CD4-positive, alpha-beta T cell treated with Interleukin-1 beta for 1 hour (primary cell): Measurements from ENCODE around the gene KRTAP5-7.
"Not testable (repeated sequence)": the region's sequence is repeated elsewhere in the genome, so short reads cannot be mapped to it uniquely, and the experiment has no call there.

Source experiments
- DNase-seq, 2 donors: peaks; one replicate each; pipeline ENCODE4 v3.0.0-alpha.2; 2020 to 2022

KRTAP5-7 gene

DNA sequence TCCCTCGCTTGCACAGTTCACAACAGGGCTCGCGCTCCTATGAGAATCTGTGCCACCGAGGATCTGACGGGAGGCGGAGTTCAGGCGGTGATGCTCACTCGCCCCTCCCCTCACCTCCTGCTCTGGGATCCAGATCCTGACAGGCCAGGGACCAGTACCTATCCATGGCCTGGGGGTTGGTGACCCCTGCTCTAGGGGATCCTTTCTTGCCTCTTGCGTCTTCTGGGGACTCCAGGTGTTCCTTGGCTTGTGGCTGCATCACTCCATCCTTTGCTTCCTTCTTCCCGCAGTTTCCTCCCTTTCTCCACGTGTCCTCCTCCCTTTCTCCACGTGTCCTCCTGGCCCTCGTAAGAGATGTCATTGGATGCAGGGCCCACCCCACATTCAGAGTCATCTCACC is 30.6 kb upstream of the KRTAP5-7 start:
- no peak for DNase-seq

DNA sequence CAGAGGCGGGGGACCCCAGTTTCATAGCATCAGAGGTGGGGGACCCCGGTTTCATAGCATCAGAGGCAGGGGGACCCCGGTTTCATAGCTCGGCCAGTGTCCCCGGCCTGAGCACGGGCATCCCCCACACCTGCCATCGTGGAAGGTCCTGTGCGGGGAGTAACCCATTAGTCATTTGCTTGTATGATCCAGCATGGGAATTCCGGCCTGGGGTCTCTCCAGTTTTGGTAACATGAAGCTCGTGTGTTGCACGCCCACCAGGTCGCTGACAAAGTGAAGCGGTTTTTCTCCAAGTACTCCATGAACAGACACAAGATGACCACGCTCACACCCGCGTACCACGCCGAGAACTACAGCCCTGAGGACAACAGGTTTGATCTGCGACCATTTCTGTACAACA is 29.0 kb upstream of the KRTAP5-7 start:
- no peak for DNase-seq

DNA sequence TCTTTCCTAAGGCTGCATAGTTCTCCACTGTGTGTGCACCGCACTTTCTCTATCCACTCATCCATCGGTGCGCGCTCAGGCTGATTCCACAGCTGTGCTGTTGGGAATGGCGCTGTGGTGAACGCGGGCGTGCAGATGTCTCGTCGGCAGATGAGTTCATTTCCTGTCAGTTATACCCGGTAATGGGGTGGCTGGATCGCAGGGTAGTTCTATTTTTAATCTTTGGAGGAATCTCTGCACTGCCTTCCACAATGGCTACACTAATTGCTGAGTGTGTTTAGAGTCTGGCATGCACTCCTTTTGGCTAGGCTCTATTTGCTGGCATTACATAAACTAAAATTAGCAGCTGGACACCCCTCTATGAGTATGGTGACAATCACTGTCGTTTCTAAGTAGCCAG is 27.9 kb upstream of the KRTAP5-7 start:
- DNase-seq, result no peak

DNA sequence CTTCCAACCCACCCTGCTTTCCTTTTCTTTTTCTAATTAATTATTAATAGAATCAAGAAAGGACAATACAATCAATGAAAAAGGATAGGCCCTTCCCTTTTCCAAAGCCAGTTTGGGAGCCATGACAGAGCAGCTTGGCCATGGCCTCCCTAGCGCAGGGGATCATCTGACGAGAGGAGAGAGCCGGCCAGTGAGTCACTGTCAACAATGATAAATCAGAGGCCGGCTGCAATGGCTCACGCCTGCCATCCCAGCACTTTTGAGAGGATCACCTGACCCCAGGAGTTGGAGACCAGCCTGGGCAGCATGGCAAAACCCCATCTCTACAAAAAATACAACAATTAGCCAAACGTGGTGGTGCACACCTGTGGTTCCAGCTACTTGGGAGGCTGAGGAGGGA is 27.5 kb upstream of the KRTAP5-7 start:
- no peak for DNase-seq

DNA sequence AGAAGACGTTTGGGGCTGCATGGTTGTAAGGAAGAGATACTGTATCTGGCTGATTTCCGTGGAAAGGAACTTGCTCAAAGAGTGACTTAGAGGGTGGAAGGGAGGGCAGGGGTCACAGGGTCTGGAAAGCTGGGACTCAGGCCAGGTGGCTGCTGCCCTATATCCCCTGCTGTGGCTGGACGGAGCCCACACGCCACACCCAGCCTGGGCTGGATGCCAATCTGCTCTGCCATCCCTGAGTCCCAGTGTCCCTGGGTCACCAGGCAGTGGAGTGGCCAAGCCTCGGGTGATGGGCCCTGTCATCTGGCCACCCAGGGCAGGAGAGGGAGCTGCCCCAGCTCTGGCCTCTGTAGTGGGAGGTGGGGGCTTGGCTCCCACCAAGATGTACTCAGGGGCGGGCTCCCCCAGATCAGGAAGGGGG is 26.5 kb upstream of the KRTAP5-7 start:
- no peak for DNase-seq

DNA sequence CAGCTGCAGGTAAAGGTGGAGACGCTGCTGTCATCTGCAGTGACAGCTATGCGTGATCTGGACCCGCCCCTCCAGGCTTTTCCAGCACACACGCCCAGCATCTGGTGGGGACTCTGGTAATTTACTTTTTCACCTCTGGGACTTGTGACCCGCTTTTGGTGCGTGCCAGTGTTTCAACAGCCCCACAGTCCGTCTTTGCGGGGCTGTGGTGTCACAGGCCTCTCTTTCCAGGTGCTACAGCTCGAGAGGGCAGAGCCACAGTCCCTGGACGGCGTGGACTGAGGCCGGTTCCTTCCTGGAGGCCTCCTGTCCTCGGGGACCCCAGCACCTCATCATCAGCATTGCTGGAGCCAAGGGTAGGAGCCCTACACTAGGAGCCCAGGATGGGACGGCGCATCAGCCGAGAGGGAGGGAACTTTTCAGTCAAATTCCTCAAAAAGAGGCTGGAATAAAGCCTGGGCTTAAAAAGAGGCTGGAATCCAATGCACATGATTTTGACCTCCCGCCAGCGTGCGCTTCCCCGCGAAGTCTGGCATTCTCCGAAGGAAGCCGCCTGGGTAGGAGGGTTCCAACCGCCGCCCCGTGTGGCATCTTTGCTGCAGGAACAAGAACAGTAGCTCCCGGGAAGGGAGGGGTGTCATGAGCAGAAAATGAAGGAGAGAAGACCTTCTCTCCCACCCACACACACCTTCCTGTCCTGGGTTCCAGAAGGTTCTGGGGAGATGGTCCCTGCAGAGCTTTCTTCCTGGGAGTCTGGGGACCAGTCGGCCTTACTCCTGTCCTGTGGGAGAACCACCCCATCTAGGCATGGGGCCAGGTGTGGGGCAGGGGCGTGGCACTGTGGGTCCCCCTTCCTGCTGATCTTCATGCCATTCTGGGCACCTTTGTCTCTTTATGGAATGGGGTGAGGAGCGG is 25.7 kb upstream of the KRTAP5-7 start:
- no peak for DNase-seq

DNA sequence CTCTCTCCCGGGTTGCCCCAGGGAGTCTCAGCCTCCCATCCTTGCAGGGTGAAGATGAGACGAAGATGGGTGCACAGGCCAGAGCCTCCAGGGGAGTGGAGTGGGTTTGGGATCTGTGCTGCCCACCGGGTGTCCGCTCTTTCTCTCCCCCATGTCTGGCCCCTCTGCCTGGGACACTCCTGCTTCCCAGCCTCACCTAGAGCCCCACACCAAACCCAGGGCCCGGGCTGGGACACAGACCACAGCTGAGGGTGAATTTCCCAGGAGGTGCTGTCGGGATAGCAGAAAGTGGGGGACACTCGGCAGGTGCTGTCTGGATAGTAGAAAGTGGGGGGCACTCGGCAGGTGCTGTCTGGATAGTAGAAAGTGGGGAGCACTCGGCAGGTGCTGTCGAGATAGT is 25.0 kb upstream of the KRTAP5-7 start:
- DNase-seq, result no peak

DNA sequence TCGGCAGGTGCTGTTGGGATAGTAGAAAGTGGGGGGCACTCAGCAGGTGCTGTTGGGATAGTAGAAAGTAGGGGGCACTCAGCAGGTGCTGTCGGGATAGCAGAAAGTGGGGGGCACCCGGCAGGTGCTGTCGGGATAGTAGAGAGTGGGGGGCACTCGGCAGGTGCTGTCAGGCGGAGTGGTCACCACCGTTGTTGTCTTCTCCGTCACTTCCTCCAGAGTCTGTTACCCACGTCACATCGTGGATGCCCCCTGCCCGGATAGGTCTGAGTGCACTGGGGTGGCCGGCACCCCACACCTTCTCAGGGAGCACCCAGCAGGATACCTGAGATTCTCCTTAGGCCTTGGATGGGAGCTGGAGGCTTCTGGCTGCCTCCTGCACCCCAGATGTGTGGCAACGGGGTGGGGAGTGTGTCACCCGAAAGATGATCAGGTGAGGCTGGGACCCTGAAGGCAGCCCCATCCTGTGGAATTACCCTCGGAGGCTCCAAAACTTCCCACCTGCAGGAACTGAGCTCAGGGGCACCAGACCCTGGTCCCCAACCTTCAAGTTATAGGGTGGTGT is 24.1 kb upstream of the KRTAP5-7 start:
- no peak for DNase-seq

DNA sequence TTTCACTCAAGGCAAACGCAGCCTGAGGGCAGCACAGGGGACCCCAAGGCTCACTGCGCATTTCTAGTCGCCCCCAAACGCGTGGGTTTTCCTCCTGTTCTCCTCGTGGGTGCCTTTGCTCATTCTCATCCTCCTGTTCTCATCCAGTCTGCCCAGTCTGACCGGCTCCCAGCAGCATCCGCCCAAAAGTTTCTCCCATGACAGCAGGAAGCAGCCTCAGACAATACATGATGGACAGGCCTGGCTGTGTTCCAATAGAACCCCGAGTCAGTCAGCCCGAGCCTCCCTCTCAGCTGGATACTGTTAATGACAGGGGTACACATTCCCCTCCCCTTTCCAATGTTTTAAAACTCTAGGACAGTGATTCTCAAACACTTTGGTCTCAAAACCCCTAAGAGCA is 22.5 kb upstream of the KRTAP5-7 start:
- DNase-seq, result no peak

DNA sequence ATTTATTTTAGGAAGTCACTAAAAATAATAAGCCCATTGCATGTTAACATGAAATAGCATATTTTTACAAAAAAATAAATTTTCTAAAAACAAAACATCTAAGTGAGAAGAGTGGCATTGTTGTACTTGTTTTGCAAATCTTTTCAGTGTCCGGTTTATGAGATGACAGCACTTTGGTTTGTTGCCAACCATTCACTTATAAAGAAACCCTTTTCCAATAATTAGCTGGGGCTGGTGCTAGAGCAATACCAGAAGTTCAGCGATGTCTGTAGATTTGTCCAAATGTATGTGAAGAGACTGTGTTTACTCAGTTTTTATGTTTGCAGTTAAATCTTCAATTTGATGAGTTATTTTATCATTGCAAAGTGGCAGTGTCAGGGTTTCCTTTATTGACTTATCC is 22.1 kb upstream of the KRTAP5-7 start:
- no peak for DNase-seq

DNA sequence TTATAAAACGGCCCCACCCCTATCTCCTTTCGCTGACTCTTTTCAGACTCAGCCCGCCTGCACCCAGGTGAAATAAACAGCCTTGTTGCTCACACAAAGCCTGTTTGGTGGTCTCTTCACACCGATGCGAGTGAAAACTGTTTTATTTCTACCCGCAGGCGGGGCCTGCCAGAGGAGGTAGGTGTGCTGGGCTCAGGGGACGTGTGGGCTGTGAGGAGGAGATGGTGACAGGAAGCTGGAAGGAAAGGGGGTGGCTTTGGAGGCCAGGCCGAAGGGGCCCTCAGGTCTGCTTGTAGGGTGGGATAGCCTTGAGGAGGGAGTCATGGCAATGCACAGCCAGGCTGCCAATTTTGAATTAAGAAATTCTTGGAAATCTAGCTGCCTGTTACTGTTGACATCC is 21.3 kb upstream of the KRTAP5-7 start:
- DNase-seq, result no peak

DNA sequence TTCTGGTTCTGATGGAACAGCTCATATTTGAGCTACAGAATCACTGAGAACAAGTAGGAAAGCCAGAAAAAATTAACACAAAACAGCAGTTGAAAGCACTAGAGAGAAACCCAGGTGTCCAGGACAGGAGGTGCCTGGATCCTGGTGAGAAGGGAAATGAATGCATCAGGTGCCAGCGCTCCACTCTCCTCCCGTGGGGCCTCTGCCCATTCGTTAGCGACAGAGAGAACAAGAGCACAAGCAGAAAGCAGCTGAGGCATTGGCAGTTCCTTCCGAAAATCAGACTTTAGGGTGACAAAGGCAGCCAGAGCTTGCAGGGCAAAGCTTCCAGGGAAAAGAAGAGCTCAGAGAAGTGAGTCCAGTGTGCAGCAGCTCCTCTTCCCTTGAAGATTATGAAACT is 20.0 kb upstream of the KRTAP5-7 start:
- no peak for DNase-seq

DNA sequence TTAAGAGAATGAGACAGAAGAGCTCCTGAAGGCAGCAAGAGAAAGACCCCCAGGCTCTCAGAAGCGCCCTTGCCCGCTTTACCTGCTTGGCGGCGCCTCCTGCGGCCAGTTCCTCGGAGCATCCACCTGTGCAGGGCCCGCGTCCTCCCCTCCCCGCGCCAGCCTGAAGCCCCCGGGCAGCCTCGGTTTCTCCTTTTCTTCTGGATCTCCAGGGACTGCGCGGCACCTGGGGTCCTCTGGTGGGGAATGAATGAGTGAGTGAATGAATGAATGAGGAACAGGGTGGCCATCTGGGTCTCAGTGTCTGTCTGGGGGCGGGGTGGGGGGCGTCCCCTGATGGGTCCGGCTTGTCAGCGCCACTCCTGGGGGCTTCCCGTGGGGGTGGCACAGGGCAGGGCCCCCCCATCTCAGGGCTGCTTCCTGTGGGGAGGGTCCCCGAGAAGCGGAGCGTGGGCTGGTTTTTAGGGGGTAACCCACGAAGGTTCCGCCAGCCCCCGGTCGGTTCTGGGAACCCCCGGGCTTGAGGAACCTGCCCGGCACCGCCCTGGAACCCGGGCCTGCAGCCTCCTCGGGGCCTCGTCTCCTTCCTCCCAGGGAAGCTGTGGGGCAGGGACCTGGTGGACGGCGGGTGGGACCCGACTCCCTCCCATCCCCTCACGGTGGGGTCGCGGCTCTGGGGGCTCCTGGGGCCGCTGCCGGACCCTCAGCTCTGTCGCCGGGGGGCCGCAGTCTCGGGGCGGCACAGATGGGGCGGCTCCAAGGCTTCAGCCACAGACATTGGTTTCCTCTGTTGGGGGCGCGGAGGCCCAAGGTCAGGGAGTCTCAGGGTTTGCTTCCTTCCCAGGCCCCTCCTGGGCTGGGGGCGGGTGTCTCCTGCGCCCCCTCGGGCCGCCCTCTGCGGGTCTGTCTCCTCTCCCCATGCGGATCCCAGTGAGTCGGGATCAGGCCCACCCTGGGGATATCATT is 8.3 kb upstream of the KRTAP5-7 start:
- DNase-seq, result no peak

DNA sequence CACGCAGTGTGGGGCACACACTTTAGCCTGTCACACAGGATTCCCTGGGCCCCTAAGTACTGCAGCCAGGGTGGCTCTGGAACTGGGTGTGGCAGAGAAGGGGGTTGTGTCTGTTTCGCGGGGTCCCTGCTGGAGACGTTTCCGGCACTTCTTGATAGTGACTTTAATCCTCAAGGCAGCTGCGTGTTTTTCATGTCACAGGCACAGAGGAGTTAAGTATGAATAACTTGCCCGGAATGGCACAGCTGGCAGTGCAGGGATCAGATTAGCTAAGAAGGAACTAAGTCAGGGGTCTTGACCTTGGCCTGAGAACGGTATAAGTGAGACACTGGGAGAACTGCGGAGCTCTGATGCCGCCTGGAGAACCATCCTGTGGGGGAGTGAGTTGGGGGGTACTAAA is 7.5 kb upstream of the KRTAP5-7 start:
- no peak for DNase-seq

DNA sequence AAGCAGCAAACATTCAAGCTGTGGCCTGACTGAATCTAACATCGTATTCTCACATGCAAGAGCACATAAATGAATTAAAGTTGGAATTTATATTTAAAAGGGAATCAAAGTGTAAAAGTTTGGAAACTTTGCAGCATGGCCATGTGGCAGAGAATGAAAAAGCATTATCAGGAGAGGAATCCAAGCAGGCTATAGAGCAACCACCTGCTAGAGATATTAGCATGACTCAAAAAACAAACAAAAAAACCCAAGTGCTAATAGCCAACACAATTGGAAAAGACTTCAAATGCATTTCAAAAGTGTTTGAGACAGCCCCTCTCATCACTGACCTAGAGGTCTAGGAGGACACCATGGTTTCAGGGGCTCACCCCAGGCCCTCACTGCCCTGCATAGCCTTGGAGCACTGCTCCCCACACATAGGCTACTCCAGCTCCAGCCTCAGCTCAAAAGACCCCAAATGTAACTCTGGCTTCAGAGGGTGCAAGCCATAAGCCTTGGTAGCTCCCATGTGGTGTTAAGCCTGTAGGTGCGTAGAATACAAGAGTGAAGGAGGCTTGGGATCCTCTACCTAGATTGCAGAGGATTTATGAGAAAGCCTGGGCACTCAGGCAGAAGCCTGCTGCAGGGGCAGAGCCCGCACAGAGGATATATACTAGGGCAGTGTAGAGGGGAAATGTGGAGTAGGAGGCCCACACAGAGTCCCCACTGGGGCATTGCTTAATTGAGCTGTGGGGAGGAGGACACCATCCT is 1.7 kb upstream of the KRTAP5-7 start:
- DNase-seq, result no peak

DNA sequence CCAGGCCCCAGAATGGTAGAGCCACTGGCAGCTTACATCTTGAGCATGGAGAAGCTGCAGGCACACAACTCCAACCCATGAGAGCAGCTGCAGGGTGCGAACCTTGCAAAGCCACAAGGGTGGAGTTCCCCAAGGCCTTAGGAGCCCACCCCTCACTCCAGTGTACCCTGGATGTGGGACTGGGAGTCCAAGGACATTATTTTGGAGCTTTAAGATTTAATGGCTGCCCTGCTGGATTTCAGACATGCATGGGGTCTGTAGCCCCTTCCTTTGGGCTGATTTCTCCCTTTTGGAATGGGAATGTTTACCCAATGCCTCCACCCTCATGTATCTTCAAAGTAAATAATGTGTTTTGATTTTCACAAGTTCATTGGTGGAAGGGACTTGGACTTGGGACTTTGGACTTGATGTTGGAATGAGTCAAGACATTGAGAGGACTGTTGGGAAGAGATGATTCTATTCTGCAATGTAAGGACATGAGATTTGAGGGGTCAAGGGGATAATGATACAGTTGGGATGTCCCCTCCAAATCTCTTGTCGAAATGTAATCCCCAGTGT is 1.1 kb upstream of the KRTAP5-7 start:
- no peak for DNase-seq

DNA sequence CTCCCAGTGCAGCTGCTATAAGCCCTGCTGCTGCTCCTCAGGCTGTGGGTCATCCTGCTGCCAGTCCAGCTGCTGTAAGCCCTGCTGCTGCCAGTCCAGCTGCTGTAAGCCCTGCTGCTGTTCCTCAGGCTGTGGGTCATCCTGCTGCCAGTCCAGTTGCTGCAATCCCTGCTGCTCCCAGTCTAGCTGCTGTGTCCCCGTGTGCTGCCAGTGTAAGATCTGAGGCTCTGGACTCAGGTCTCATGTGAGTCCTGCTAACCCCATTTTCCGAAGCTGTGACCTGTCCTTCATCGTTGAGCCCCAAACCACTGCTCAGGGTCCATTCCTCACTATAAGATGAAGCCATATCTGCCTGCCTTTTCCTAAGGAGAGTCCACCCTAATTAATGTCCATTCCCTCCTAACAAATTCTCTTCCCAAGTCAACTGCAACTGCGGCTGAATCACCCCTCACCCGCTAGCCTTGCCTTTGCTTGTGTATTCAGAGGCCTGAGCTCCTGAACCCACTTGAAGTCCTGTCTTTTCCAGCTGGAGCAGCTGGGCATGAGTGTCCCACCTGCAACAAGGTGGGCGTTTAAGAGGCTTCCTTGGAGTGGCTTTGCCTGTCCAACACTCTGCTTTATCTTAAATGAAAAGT is 626 bp downstream of the KRTAP5-7 start:
- DNase-seq, result no peak

DNA sequence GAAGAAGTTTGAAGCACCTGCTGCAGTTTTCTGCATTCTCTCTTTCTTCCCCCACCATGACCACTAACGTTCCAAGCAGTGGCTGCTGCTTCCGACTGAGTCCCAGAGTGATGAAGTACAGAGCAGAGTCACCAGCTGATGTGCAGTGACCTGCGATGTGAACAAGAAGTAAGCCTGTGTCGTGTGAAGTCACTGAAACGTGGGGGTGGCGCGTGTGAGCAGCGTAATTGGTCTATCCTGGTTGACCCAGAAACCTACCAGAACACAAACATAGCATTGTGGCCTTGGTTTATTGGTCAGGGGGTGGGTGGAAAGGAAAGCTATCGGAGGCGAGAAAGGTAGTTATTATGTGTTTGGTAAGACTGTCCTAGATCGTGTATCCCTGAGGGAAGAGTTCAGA is 3.5 kb downstream of the KRTAP5-7 start:
- DNase-seq, result no peak

DNA sequence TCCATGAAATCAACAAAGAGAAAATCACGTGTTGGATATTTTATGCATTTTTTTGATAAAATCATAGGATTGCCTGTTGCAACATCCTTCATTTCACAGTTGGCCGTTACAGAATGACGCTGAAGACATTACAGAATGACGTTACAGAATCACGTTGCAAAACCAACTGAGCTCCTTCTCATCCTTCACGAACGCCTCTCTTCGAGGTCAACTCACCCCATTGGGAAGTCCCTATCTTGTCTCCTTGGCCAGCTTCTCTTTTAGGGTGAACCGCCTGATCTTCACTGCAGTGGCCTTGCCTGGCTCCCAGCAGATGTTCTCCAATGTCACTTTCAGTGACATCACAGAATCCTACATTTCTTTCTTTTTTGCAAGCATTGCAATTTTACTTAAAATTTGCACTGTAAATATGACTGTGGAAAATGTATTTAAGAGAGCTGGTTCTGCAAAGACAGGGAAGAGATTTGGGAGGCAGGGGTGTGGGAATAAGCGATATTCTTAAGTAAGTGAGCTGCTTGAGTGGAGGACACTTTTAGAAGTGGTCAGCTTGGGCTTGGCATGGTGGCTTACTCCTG is 5.1 kb downstream of the KRTAP5-7 start:
- DNase-seq, result no peak

DNA sequence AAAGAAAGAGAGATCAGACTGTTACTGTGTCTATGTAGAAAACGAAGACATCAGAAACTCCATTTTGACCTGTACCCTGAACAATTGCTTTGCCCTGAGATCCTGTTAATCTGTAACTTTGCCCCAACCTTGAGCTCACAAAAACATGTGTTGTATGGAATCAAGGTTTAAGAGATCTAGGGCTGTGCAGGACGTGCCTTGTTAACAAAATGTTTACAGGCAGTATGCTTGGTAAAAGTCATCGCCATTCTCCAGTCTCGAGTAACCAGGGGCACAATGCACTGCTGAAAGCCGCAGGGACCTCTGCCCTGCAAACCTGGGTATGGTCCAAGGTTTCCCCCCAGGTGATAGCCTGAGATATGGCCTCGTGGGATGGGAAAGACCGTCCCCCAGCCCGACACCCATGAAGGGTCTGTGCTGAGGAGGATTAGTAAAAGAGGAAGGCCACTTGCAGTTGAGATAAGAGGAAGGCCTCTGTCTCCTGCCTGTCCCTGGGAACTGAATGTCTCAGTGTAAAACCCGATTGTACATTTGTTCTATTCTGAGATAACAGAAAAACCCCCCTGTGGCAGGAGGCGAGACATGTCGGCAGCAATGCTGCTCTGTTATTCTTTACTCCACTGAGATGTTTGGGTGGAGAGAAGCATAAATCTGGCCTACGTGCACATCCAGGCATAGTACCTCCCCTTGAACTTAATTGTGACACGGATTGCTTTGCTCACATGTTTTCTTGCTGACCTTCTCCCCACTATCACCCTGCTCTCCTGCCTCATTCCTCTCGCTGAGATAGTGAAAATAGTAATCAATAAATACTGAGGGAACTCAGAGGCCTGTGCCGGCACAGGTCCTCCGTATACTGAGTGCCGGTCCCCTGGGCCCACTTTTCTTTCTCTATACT is 7.9 kb downstream of the KRTAP5-7 start:
- not testable (repeated sequence) for DNase-seq
